Measurements from ENCODE around the gene KCTD15.
A peak's percentile ranks its signal among the peaks of the same experiment; 100 is the strongest.

Gene KCTD15

GRCh38 chr19:33777351-33777750 is 19.3 kb upstream of the KCTD15 start:
- H3K27ac Mint-ChIP-seq = no peak overlapping the region
- H3K27me3 Mint-ChIP-seq = peaks cover 21% of the 10 kb centered on the region
- peaks cover 7% of the 10 kb centered on the region for H3K4me1 Mint-ChIP-seq (ENCODE audit: low read depth)
- no peaks in the 10 kb centered on the region for H3K9me3 Mint-ChIP-seq
- H3K36me3 Mint-ChIP-seq (ENCODE audit: low read depth) = no peaks in the 10 kb centered on the region
- no peak overlapping the region for H3K4me3 Mint-ChIP-seq
- intact Hi-C loops (cut with micrococcal nuclease) = loop anchor here (5.0 kb wide), 2 partner anchors 220 to 370 kb away; no protein-coding TSS in a partner anchor

DNA sequence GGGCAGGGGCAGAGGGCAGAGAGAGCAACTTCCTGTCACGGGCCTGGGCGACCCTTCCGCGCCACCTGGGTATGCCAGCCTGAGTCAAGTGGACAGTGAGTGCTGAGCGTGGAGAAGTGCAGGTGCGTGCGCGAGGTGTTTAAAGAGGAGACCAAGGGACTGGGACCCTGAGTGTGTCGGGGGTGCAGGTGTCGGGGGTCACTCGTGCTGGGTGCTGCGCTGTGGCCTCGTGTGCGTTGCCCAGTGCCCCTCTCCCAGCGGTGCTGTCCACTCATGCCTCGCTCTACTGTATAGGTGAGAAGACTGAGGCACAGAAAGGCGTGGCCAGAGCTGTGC is 18.9 kb upstream of the KCTD15 start:
- Mint-ChIP-seq H3K27ac (no peak overlapping the region), H3K9me3 (no peaks in the 10 kb centered on the region), H3K27me3 (peaks cover 23% of the 10 kb centered on the region), H3K4me3 (no peak overlapping the region), H3K4me1 (ENCODE audit: low read depth) (peaks cover 7% of the 10 kb centered on the region), H3K36me3 (ENCODE audit: low read depth) (no peaks in the 10 kb centered on the region)
- intact Hi-C loops (cut with micrococcal nuclease) = loop anchor here (1.0 to 5.0 kb wide), 3 partner anchors 220 to 370 kb away; no protein-coding TSS in a partner anchor

- no peak overlapping the region for H3K27ac Mint-ChIP-seq
- no peaks in the 10 kb centered on the region for H3K36me3 Mint-ChIP-seq (ENCODE audit: low read depth)
- H3K4me1 Mint-ChIP-seq (ENCODE audit: low read depth) = peaks cover 7% of the 10 kb centered on the region
- intact Hi-C loops (cut with micrococcal nuclease) = loop anchor here (1.0 to 5.0 kb wide), 3 partner anchors 219 to 369 kb away; no protein-coding TSS in a partner anchor
- peaks cover 24% of the 10 kb centered on the region for H3K27me3 Mint-ChIP-seq
- no peaks in the 10 kb centered on the region for H3K9me3 Mint-ChIP-seq
- H3K4me3 Mint-ChIP-seq = peak overlapping the region; percentile 30
Observed at GRCh38 chr19:33778089-33778791, 18.4 kb upstream of the KCTD15 start.

DNA sequence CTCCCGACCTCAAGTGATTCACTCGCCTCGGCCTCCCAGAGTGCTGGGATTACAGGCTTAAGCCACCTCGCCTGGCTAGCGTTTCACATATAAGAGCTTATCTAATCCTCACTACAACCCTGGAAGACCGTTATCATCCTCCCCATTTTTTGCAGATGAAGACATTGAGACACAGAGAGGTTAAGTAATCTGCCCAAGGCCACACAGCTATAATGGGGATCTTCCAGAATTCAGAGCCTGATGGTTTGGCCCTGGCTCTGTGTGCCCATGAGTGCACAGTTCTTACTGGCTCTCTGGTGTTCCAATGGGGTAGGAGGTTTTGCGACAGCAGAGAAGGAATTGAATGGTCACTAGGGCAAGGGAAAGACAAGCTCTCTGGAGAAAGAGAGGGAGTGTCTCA is 16.8 kb upstream of the KCTD15 start:
- peaks cover 24% of the 10 kb centered on the region for H3K27me3 Mint-ChIP-seq
- H3K36me3 Mint-ChIP-seq (ENCODE audit: low read depth) = no peaks in the 10 kb centered on the region
- no peak overlapping the region for H3K4me3 Mint-ChIP-seq
- intact Hi-C loops (cut with micrococcal nuclease) = loop anchor here (5.0 kb wide), 2 partner anchors 217 to 367 kb away; no protein-coding TSS in a partner anchor
- no peak overlapping the region for H3K27ac Mint-ChIP-seq
- H3K9me3 Mint-ChIP-seq = no peaks in the 10 kb centered on the region
- H3K4me1 Mint-ChIP-seq (ENCODE audit: low read depth) = peaks cover 7% of the 10 kb centered on the region

DNA sequence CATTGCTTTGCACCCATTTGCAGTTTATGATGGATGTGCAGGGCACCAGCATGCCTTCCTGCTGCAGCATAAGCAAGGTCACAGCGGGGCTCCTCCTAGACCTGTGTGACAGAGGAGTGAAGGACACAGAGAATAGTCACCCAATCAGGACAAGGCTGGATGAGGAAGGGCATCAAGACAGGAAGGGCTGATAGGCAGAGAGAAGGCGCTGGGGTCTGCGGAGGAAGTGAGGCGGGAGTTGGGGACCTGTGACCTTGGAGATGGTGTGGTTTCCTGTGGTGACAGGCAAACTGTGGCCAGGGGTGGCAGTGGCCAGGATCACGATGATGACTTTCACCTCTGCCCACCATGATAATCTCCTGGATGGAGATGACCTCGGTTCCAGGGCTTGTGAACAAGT is 16.4 kb upstream of the KCTD15 start:
- H3K27ac Mint-ChIP-seq = no peak overlapping the region
- H3K4me1 Mint-ChIP-seq (ENCODE audit: low read depth) = peaks cover 7% of the 10 kb centered on the region
- no peaks in the 10 kb centered on the region for H3K36me3 Mint-ChIP-seq (ENCODE audit: low read depth)
- no peaks in the 10 kb centered on the region for H3K9me3 Mint-ChIP-seq
- intact Hi-C loops (cut with micrococcal nuclease) = no loop called here
- peaks cover 26% of the 10 kb centered on the region for H3K27me3 Mint-ChIP-seq
- H3K4me3 Mint-ChIP-seq = no peak overlapping the region

- Mint-ChIP-seq H3K27me3 (peaks cover 27% of the 10 kb centered on the region), H3K27ac (no peak overlapping the region)
Observed at GRCh38 chr19:33780746-33781145, 15.9 kb upstream of the KCTD15 start.

DNA sequence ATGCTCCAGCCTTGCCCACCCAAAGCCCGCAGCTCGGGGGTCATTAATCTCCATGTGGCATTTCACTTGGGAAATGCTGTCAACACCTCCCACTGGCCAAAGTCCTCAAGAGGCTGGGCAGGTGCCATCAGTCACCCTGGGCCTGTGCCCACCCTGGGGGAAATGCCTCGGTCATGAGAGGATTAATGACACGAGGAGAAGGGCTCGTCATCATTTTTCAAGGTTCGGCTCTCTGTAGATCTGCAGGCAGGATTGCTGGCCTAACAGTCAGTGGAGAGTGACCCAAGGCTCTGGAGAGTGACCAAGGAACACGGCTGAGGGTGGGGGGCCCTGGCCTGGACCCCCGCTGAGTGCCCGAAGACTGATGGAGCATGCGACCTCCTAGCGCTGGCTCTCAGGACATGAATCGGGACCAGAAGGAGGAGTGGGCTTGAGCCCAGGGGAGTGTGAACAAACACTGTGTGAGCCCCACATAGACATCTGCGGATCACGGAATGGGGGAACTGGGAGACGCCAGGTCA is 15.2 kb upstream of the KCTD15 start:
- Mint-ChIP-seq H3K4me1 (ENCODE audit: low read depth) (peaks cover 7% of the 10 kb centered on the region), H3K9me3 (no peaks in the 10 kb centered on the region), H3K27me3 (peaks cover 30% of the 10 kb centered on the region), H3K4me3 (no peak overlapping the region), H3K36me3 (ENCODE audit: low read depth) (no peaks in the 10 kb centered on the region), H3K27ac (no peak overlapping the region)
- intact Hi-C loops (cut with micrococcal nuclease) = no loop called here

More at GRCh38 chr19:33780746-33781145, 15.9 kb upstream of the KCTD15 start:
- intact Hi-C loops (cut with micrococcal nuclease) = no loop called here
- no peak overlapping the region for H3K4me3 Mint-ChIP-seq
- H3K36me3 Mint-ChIP-seq (ENCODE audit: low read depth) = no peaks in the 10 kb centered on the region
- no peaks in the 10 kb centered on the region for H3K9me3 Mint-ChIP-seq
- H3K4me1 Mint-ChIP-seq (ENCODE audit: low read depth) = peaks cover 7% of the 10 kb centered on the region

DNA sequence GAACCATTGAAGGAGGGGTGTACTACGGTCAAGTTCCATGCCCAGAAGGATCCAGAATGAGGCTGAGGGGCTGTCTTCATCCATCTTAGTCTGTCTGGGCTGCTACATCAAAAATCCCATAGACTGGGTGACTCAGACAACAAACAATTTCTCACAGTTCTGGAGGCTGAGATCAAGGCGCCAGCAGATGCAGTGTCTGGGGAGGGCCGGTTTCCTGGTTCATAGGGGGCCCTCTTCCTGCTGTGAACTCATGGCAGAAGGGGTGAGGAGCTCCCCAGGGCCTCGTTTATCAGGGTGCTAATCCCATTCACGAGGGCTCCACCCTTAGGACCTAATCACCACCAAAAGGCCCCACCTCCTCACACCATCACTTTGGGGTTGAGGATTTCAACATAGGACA is 14.7 kb upstream of the KCTD15 start:
- intact Hi-C loops (cut with micrococcal nuclease) = no loop called here
- Mint-ChIP-seq H3K9me3 (no peaks in the 10 kb centered on the region), H3K4me3 (no peak overlapping the region), H3K27ac (no peak overlapping the region), H3K36me3 (ENCODE audit: low read depth) (no peaks in the 10 kb centered on the region), H3K4me1 (ENCODE audit: low read depth) (peaks cover 7% of the 10 kb centered on the region), H3K27me3 (peaks cover 30% of the 10 kb centered on the region)

- Mint-ChIP-seq H3K4me1 (ENCODE audit: low read depth) (no peaks in the 10 kb centered on the region), H3K27me3 (peaks cover 24% of the 10 kb centered on the region), H3K4me3 (no peak overlapping the region), H3K27ac (no peak overlapping the region), H3K9me3 (no peaks in the 10 kb centered on the region), H3K36me3 (ENCODE audit: low read depth) (no peaks in the 10 kb centered on the region)
- intact Hi-C loops (cut with micrococcal nuclease) = no loop called here
Observed at GRCh38 chr19:33784432-33784831, 12.2 kb upstream of the KCTD15 start.

DNA sequence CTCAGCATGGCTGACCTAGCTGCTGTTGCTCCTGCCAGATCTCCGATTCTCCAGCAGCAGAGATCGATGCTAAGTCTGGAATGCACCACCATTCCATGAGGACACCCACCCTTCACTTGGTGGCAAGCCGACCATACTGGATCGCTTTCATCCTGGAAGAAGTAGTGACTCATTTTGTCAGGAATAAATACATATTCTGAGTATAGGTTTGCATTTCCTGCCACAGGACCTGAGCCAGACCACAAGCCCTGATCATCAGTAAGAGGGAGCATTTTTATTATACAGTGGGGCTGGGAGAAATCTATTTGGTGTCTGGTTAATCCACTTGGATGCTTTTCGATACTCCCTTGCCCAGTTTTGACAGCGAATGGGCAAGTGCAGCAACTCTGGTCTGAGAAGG is 10.9 kb upstream of the KCTD15 start:
- Mint-ChIP-seq H3K36me3 (ENCODE audit: low read depth) (no peaks in the 10 kb centered on the region), H3K27ac (no peak overlapping the region), H3K4me3 (no peak overlapping the region), H3K27me3 (peaks cover 19% of the 10 kb centered on the region), H3K4me1 (ENCODE audit: low read depth) (no peaks in the 10 kb centered on the region), H3K9me3 (no peaks in the 10 kb centered on the region)
- intact Hi-C loops (cut with micrococcal nuclease) = no loop called here

DNA sequence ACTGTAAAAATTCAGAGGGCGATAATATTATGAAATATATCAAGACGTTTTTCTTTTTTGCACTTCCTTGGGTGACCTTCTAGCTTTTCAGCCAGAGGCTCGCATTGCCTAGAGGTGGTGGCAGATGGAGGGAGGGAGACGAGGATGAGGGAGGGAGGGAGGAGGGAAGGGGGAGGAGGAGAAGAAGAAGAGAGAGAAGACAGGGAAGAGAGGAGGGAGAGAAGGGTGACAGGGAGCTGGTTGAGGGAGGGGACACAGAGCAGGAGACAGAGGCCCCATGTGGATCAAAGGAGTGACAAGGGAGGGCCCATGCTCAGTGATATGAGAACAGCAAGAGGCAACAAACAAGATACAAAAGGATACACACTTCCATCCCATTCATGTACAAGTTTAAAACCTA is 8.0 kb upstream of the KCTD15 start:
- H3K27ac Mint-ChIP-seq = no peak overlapping the region
- no peaks in the 10 kb centered on the region for H3K9me3 Mint-ChIP-seq

DNA sequence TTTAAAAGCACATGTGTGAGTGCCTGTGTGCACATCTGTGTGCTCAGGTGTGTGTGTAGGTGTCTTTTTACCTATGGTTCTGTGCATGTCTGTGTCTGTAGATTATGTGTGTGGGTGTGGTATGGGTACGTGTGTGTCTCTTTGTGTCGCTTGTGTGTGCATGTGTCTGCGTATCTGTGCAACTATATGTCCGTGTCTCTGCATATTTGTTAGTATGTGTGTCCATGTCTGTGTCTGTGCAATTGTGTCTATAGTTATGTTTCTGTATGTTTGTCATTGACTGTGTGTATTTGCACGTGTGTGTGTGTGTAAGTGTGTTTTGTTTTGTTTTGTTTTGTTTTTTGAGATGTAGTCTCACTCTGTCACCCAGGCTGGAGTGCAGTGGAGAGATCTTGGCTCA is 7.3 kb upstream of the KCTD15 start:
- peaks cover 22% of the 10 kb centered on the region for H3K27me3 Mint-ChIP-seq
- no peak overlapping the region for H3K27ac Mint-ChIP-seq
- no peaks in the 10 kb centered on the region for H3K36me3 Mint-ChIP-seq (ENCODE audit: low read depth)
- H3K9me3 Mint-ChIP-seq = no peaks in the 10 kb centered on the region
- no peak overlapping the region for H3K4me3 Mint-ChIP-seq
- no peaks in the 10 kb centered on the region for H3K4me1 Mint-ChIP-seq (ENCODE audit: low read depth)
- intact Hi-C loops (cut with micrococcal nuclease) = no loop called here

More for the DNA sequence above, 8.0 kb upstream of the KCTD15 start:
- H3K36me3 Mint-ChIP-seq (ENCODE audit: low read depth) = no peaks in the 10 kb centered on the region
- no peaks in the 10 kb centered on the region for H3K4me1 Mint-ChIP-seq (ENCODE audit: low read depth)
- intact Hi-C loops (cut with micrococcal nuclease) = no loop called here
- peaks cover 22% of the 10 kb centered on the region for H3K27me3 Mint-ChIP-seq
- H3K4me3 Mint-ChIP-seq = no peak overlapping the region

DNA sequence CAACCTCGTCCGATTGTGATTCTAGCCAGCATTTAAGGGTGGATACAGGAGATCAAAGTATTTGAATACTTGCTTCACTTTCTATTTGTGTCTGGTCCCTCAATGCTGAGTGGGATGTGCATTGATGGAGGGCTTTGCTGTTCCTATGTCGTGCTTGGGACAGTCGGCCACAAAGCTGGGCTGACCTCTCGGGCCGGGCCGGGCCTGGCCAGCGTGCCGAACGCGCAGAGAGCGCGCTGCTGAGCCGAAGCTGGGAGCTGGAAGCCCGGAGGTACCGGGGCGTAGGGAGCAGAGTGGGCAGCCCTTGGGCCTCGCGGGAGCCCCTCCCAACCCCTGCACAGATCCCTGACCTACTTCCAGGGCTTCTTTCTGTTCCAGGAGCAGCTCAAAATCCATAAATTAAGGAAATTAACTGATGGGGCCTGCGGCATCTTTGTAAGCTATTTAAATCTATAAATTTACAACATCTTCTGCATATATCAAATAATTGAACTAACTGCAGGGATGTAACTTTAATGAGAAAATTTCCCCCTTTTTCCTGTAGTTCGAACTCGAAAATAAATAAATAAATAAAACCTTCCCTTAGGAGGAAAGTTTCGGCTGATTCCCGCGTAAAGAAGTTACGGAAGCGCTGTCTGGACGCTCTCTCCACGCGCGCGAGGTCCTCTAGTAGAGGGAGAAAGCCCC is 1.8 kb upstream of the KCTD15 start:
- Mint-ChIP-seq H3K4me3 (peak overlapping the region; percentile 90), H3K36me3 (ENCODE audit: low read depth) (peaks cover 12% of the 10 kb centered on the region), H3K9me3 (no peaks in the 10 kb centered on the region), H3K27ac (peak overlapping the region; percentile 89), H3K27me3 (peaks cover 11% of the 10 kb centered on the region), H3K4me1 (ENCODE audit: low read depth) (peaks cover 11% of the 10 kb centered on the region)
- intact Hi-C loops (cut with micrococcal nuclease) = loop anchor here (2.0 to 10.0 kb wide), 2 partner anchors 26 to 820 kb away; partner anchors contain the start of genes CEP89 and FAAP24

Measured in dendritic cell treated with granulocyte-macrophage colony-stimulating factor and Interleukin-4, amounts not matched to agents 40 ng/mL and 50 ng/mL, for 4 days (primary cell).